Subcutaneous abdominal adipose tissue (tissue), 5 donors: Measurements from ENCODE around the gene FHIP1B.

ENCODE experiments used
- H3K27ac ChIP-seq: one replicate; pipeline ENCODE4 v1.7.0; 2013; ENCODE audit warnings: low read depth, mild to moderate bottlenecking, inconsistent platforms, low read length, moderate library complexity
- H3K27me3 ChIP-seq, 5 donors: one replicate each; pipeline ENCODE4 v1.7.0; 2013; ENCODE audit warnings: low read length in 5 of 5, inconsistent platforms in 1 of 5; ENCODE audit not compliant: control insufficient read depth in 5 of 5, insufficient read depth in 4 of 5
- H3K36me3 ChIP-seq, 5 donors: one replicate each; pipeline ENCODE4 v1.7.0; 2013; ENCODE audit warnings: low read length in 5 of 5; ENCODE audit not compliant: control insufficient read depth in 5 of 5, insufficient read depth in 5 of 5
- H3K4me1 ChIP-seq, 5 donors: one replicate each; pipeline ENCODE4 v1.7.0; 2013; ENCODE audit warnings: low read length in 5 of 5, mild to moderate bottlenecking in 3 of 5, moderate library complexity in 1 of 5; ENCODE audit not compliant: control insufficient read depth in 5 of 5, insufficient read depth in 5 of 5
- H3K4me3 ChIP-seq, 5 donors: one replicate each; pipeline ENCODE4 v1.7.0; 2013; ENCODE audit warnings: low read length in 5 of 5, low read depth in 1 of 5
- H3K9ac ChIP-seq, 5 donors: one replicate each; pipeline ENCODE4 v1.7.0; 2013; ENCODE audit warnings: low read length in 5 of 5, mild to moderate bottlenecking in 4 of 5, moderate library complexity in 3 of 5
- H3K9me3 ChIP-seq, 5 donors: one replicate each; pipeline ENCODE4 v1.7.0; 2013; ENCODE audit warnings: low read length in 5 of 5; ENCODE audit not compliant: control insufficient read depth in 5 of 5
- donor health status: healthy.
- donor health status: healthy.
- donor health status: healthy.
- donor health status: healthy.
- donor health status: healthy.

The FHIP1B gene

DNA sequence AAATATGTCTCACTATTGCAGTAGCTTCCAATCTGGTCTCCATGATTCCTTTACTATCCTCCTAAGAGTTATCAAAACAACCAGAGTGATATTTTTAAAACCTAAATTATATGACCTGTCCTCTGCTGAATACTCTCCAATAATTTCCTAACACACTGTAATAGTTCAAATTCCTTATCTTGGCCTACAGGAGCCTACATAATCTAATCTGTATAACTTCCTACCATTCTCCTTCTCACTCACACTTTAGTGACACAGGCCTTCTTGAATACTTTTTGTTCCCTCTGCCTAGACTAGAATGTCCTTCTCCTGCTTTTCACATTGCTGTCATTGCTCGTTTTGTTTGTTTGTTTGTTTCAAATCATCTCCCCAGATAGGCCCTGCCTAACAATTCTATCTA lies 9.4 kb downstream of the FHIP1B start:
- Histone ChIP-seq H3K9me3 (no peaks in the 10 kb centered on the region), H3K4me1 (peaks cover 0 to 31% (median 20%) of the 10 kb centered on the region in 5 donors), H3K27ac (peak overlapping the region; percentile 8), H3K9ac (peak overlapping the region in 1 of 5 donors; percentile 18), H3K27me3 (no peaks in the 10 kb centered on the region), H3K4me3 (no peak overlapping the region), H3K36me3 (peaks cover 20 to 38% (median 28%) of the 10 kb centered on the region in 5 donors)

DNA sequence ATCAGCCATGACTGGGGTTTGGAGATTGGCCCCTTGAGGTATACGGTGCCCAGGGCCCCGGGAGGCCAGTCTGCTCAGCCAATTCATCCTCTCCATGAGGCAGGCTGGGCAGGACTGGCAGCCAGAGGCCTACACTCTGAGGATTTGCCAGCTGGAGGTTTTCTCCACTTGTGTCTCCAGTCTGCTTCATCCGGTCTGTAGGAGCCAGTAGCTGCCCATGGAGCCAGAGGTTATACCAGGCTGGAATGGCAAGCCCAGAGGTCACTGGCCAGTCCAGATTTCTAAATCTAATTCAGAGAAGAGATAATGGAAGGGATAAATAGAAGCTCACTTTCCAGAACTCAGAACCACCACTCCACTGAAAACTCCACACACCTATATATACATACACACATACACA lies 10.0 kb downstream of the FHIP1B start:
- peaks cover 24 to 44% (median 28%) of the 10 kb centered on the region in 5 donors for H3K36me3 ChIP-seq

GRCh38 chr11:6223854-6224253 lies 10.6 kb downstream of the FHIP1B start:
- H3K9ac ChIP-seq, result no peak overlapping the region
- H3K4me3 ChIP-seq, result no peak overlapping the region
- H3K36me3 ChIP-seq, result peaks cover 24 to 50% (median 28%) of the 10 kb centered on the region in 5 donors
- H3K27ac ChIP-seq, result no peak overlapping the region
- H3K9me3 ChIP-seq, result no peaks in the 10 kb centered on the region
- H3K4me1 ChIP-seq, result peaks cover 3 to 36% (median 27%) of the 10 kb centered on the region in 5 donors
- no peaks in the 10 kb centered on the region for H3K27me3 ChIP-seq

More for the DNA sequence above, 10.0 kb downstream of the FHIP1B start:
- Histone ChIP-seq H3K4me3 (no peak overlapping the region), H3K27ac (peak overlapping the region; percentile 8), H3K4me1 (peaks cover 3 to 31% (median 24%) of the 10 kb centered on the region in 5 donors), H3K27me3 (no peaks in the 10 kb centered on the region), H3K9me3 (no peaks in the 10 kb centered on the region), H3K9ac (peak overlapping the region in 1 of 5 donors; percentile 18)

GRCh38 chr11:6219359-6219758 lies 15.1 kb downstream of the FHIP1B start:
- H3K27ac ChIP-seq, result peak overlapping the region; percentile 74
- H3K9ac ChIP-seq, result peak overlapping the region in 3 of 5 donors; percentile 3 to 38 (median 6)
- no peak overlapping the region for H3K4me3 ChIP-seq
- no peaks in the 10 kb centered on the region for H3K27me3 ChIP-seq
- no peaks in the 10 kb centered on the region for H3K9me3 ChIP-seq
- peaks cover 3 to 18% (median 12%) of the 10 kb centered on the region in 5 donors for H3K4me1 ChIP-seq
- H3K36me3 ChIP-seq, result peaks cover 43 to 92% (median 67%) of the 10 kb centered on the region in 5 donors

DNA sequence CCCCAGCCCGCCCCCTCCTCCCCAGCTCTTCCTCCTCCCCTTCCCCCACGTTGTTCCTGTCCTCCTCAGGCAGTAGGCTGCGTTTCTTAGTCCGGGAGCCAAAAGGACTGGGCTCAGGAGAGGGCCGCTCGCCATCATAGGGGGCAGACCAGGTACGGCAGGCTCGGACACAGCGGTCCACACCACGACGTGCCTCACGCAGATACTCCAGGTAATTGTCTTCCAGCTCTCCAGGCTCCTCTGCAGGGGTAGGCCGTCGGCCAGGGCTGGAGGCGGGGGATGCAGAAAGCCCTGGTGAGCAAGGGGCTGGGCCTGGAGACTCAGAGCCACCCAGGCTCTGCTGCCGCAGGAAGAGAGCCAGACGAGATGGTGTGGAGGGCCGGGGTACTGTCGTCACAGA lies 16.7 kb downstream of the FHIP1B start:
- Histone ChIP-seq H3K36me3 (peaks cover 54 to 91% (median 67%) of the 10 kb centered on the region in 5 donors), H3K27ac (no peak overlapping the region), H3K4me1 (peaks cover 3 to 17% (median 9%) of the 10 kb centered on the region in 5 donors), H3K9ac (no peak overlapping the region), H3K27me3 (no peaks in the 10 kb centered on the region), H3K4me3 (no peak overlapping the region), H3K9me3 (no peaks in the 10 kb centered on the region)

- peaks cover 3 to 17% (median 9%) of the 10 kb centered on the region in 5 donors for H3K4me1 ChIP-seq
- H3K27me3 ChIP-seq, result no peaks in the 10 kb centered on the region
- no peak overlapping the region for H3K27ac ChIP-seq
- no peak overlapping the region for H3K4me3 ChIP-seq
- no peaks in the 10 kb centered on the region for H3K9me3 ChIP-seq
- H3K9ac ChIP-seq, result no peak overlapping the region
- H3K36me3 ChIP-seq, result peaks cover 48 to 91% (median 67%) of the 10 kb centered on the region in 5 donors
Observed at GRCh38 chr11:6216501-6216900, 17.9 kb downstream of the FHIP1B start.

GRCh38 chr11:6214530-6214929 lies 19.9 kb downstream of the FHIP1B start:
- Histone ChIP-seq H3K4me3 (no peak overlapping the region), H3K36me3 (peaks cover 32 to 99% (median 83%) of the 10 kb centered on the region in 5 donors), H3K9me3 (no peaks in the 10 kb centered on the region), H3K27ac (no peak overlapping the region), H3K4me1 (peaks cover under 1 to 8% (median 5%) of the 10 kb centered on the region in 5 donors), H3K27me3 (no peaks in the 10 kb centered on the region), H3K9ac (no peak overlapping the region)

- Histone ChIP-seq H3K9ac (no peak overlapping the region), H3K27me3 (no peaks in the 10 kb centered on the region), H3K4me1 (no peaks in the 10 kb centered on the region), H3K36me3 (peaks cover 42 to 78% (median 62%) of the 10 kb centered on the region in 5 donors), H3K9me3 (no peaks in the 10 kb centered on the region), H3K4me3 (no peak overlapping the region), H3K27ac (no peak overlapping the region)
Observed at GRCh38 chr11:6210274-6210955, 24.0 kb downstream of the FHIP1B start.

GRCh38 chr11:6209801-6210200 lies 24.6 kb downstream of the FHIP1B start:
- H3K4me3 ChIP-seq, result no peak overlapping the region
- no peak overlapping the region for H3K9ac ChIP-seq
- no peaks in the 10 kb centered on the region for H3K27me3 ChIP-seq
- H3K4me1 ChIP-seq, result no peaks in the 10 kb centered on the region
- peaks cover 39 to 78% (median 68%) of the 10 kb centered on the region in 5 donors for H3K36me3 ChIP-seq
- no peak overlapping the region for H3K27ac ChIP-seq
- H3K9me3 ChIP-seq, result no peaks in the 10 kb centered on the region

DNA sequence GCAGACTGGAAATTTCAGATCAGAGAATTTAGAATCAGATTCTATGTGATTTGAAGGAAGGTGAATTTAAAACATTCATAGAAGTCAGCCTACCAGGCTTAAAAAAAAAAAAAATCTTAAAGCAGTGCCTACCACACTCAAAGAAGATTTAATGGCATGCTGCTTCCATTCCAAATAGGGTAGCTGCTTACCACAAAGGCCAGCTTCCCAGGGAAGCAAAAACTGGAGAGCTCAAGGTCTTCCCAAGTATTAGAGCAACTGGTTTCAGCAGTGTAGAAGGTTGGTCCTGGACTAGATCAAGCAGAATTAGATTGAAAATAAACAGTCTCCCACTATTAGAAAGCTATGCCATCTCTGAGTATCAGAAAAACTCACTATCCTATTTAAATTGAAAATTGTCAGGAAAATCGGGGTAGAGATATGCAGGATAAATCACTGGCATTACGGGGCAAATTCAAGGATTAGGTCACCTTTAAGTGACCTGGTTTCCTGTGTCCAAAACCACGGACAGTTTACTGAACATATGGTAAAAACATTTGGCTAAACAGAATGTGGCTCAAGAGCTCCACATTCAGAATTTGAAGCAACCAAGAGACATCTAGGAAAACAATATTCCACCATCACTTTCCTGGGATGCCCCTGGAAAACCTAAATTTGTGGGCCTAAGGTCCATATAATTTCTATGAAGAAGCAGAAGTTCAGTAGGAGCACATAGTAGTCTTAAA lies 27.8 kb downstream of the FHIP1B start:
- Histone ChIP-seq H3K27me3 (no peaks in the 10 kb centered on the region), H3K4me1 (no peaks in the 10 kb centered on the region), H3K9me3 (no peaks in the 10 kb centered on the region), H3K9ac (no peak overlapping the region), H3K4me3 (no peak overlapping the region), H3K27ac (no peak overlapping the region), H3K36me3 (peaks cover 29 to 48% (median 41%) of the 10 kb centered on the region in 5 donors)
